Measurements from ENCODE around the gene MTARC2.

DNA sequence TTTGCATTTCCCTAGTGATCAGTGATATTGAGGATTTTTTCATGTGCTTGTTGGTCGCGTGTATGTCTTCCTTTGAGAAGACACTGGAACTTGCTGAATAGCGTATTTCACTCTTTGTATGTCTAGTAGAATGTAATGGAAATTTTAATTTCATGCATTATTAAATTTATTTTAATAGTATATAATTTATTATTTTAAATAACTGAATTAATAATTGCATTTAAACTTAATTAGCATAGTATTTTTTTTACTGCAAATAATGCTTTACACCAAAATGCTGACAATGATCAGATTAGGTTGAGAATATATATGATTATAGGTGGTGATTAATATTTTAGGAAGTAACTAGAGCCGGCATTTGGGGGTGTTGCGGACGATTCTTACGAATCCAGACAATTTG, 28.1 kb downstream of the MTARC2 start:
- TF ChIP-seq, protein P1, sequence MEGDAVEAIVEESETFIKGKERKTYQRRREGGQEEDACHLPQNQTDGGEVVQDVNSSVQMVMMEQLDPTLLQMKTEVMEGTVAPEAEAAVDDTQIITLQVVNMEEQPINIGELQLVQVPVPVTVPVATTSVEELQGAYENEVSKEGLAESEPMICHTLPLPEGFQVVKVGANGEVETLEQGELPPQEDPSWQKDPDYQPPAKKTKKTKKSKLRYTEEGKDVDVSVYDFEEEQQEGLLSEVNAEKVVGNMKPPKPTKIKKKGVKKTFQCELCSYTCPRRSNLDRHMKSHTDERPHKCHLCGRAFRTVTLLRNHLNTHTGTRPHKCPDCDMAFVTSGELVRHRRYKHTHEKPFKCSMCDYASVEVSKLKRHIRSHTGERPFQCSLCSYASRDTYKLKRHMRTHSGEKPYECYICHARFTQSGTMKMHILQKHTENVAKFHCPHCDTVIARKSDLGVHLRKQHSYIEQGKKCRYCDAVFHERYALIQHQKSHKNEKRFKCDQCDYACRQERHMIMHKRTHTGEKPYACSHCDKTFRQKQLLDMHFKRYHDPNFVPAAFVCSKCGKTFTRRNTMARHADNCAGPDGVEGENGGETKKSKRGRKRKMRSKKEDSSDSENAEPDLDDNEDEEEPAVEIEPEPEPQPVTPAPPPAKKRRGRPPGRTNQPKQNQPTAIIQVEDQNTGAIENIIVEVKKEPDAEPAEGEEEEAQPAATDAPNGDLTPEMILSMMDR (IDR thresholded peaks at IDR 0.05), result no peak
- TF ChIP-seq POLR2AphosphoS5 (IDR thresholded peaks at IDR 0.05), result no peak
- TF ChIP-seq POLR2A (IDR thresholded peaks at IDR 0.05; ENCODE audit: low read depth), result no peak
- TF ChIP-seq EP300 (IDR thresholded peaks at IDR 0.05), result no peak

Measured in esophagus muscularis mucosa (tissue), 4 donors.